T-helper 17 cell (primary cell): ENCODE results near the gene KCNQ5. TPM values are rescaled to one million over a fixed set of nuclear protein-coding genes. Genes with fewer than 3 reads are reported as not detected.

Experiments
- ATAC-seq: fragments of 150-1000 bp; cut with Tn5 transposase; 2 replicates; pipeline ENCODE4 v1.10.0; 2021; ENCODE audit warnings: mild to moderate bottlenecking, moderate library complexity
- DNase-seq, 3 donors: peaks; one replicate each; pipeline versions ENCODE4 v3.0.0 to v3.0.0-alpha.2; 2020 to 2021
- H3K9me3 ChIP-seq: one replicate; pipeline ENCODE4 v1.7.0; 2013; ENCODE audit warnings: low read length, mild to moderate bottlenecking; ENCODE audit not compliant: control insufficient read depth, poor library complexity, severe bottlenecking
- H3K27ac Mint-ChIP-seq: one replicate; pipeline ENCODE4 v1.8.0; 2022; ENCODE audit warnings: mild to moderate bottlenecking, moderate library complexity, mixed read lengths
- H3K27me3 Mint-ChIP-seq: one replicate; pipeline ENCODE4 v1.8.0; 2022; ENCODE audit warnings: mixed read lengths
- H3K36me3 Mint-ChIP-seq: one replicate; pipeline ENCODE4 v1.8.0; 2022; ENCODE audit warnings: low read depth, mixed read lengths
- H3K4me1 Mint-ChIP-seq: one replicate; pipeline ENCODE4 v1.8.0; 2022; ENCODE audit warnings: mild to moderate bottlenecking, mixed read lengths
- H3K4me3 Mint-ChIP-seq: one replicate; pipeline ENCODE4 v1.8.0; 2022; ENCODE audit warnings: mild to moderate bottlenecking, moderate library complexity, mixed read lengths
- total RNA-seq, 4 donors: library from RNA in 2 of 4; stranded (reverse) in 2 of 4; gene quantifications; one replicate each; pipeline ENCODE4 v1.2.3 and lab custom pipeline; 2022 to 2026

Gene KCNQ5
- total RNA-seq, 2 donors from 2014 or later, result 1.5 to 3.3 TPM

GRCh38 chr6:73003302-73003701 is 381.4 kb downstream of the KCNQ5 start:
- DNase-seq (no peak), ATAC-seq (no peak)
- Mint-ChIP-seq H3K36me3 (no peaks in the 10 kb centered on the region), H3K4me1 (no peaks in the 10 kb centered on the region), H3K27ac (no peak overlapping the region), H3K27me3 (no peaks in the 10 kb centered on the region), H3K4me3 (no peak overlapping the region)
- H3K9me3 ChIP-seq, result no peaks in the 10 kb centered on the region

- ATAC-seq, result no peak
- no peaks in the 10 kb centered on the region for H3K9me3 ChIP-seq
- no peak for DNase-seq
- H3K4me1 Mint-ChIP-seq, result no peaks in the 10 kb centered on the region
- H3K36me3 Mint-ChIP-seq, result no peaks in the 10 kb centered on the region
- no peaks in the 10 kb centered on the region for H3K27me3 Mint-ChIP-seq
- no peak overlapping the region for H3K4me3 Mint-ChIP-seq
- H3K27ac Mint-ChIP-seq, result no peak overlapping the region
Measured at GRCh38 chr6:73004231-73004630, 382.4 kb downstream of the KCNQ5 start.

- H3K4me3 Mint-ChIP-seq, result no peak overlapping the region
- H3K9me3 ChIP-seq, result no peaks in the 10 kb centered on the region
- ATAC-seq (no peak), DNase-seq (no peak)
- no peaks in the 10 kb centered on the region for H3K27me3 Mint-ChIP-seq
- H3K27ac Mint-ChIP-seq, result no peak overlapping the region
- no peaks in the 10 kb centered on the region for H3K4me1 Mint-ChIP-seq
- H3K36me3 Mint-ChIP-seq, result no peaks in the 10 kb centered on the region
Measured at GRCh38 chr6:73004861-73005260, 383.0 kb downstream of the KCNQ5 start.

GRCh38 chr6:73006146-73006545 is 384.3 kb downstream of the KCNQ5 start:
- Mint-ChIP-seq H3K27me3 (no peaks in the 10 kb centered on the region), H3K4me3 (no peak overlapping the region), H3K36me3 (no peaks in the 10 kb centered on the region), H3K27ac (no peak overlapping the region), H3K4me1 (no peaks in the 10 kb centered on the region)
- DNase-seq (no peak), ATAC-seq (no peak)
- no peaks in the 10 kb centered on the region for H3K9me3 ChIP-seq

GRCh38 chr6:73011945-73012344 is 390.1 kb downstream of the KCNQ5 start:
- H3K4me1 Mint-ChIP-seq, result no peaks in the 10 kb centered on the region
- no peak overlapping the region for H3K27ac Mint-ChIP-seq
- no peaks in the 10 kb centered on the region for H3K27me3 Mint-ChIP-seq
- H3K4me3 Mint-ChIP-seq, result no peak overlapping the region
- H3K36me3 Mint-ChIP-seq, result no peaks in the 10 kb centered on the region
- no peaks in the 10 kb centered on the region for H3K9me3 ChIP-seq
- DNase-seq, result no peak
- ATAC-seq, result no peak

- ATAC-seq (no peak), DNase-seq (no peak)
- Mint-ChIP-seq H3K27ac (no peak overlapping the region), H3K4me3 (no peak overlapping the region), H3K4me1 (no peaks in the 10 kb centered on the region), H3K36me3 (no peaks in the 10 kb centered on the region), H3K27me3 (no peaks in the 10 kb centered on the region)
- H3K9me3 ChIP-seq, result no peaks in the 10 kb centered on the region
Measured at GRCh38 chr6:73017476-73017875, 395.6 kb downstream of the KCNQ5 start.

GRCh38 chr6:73024598-73024997 is 402.7 kb downstream of the KCNQ5 start:
- Mint-ChIP-seq H3K4me1 (no peaks in the 10 kb centered on the region), H3K27me3 (peaks cover 4% of the 10 kb centered on the region), H3K4me3 (no peak overlapping the region), H3K27ac (no peak overlapping the region), H3K36me3 (peaks cover 4% of the 10 kb centered on the region)
- ATAC-seq, result no peak
- DNase-seq, result no peak
- no peaks in the 10 kb centered on the region for H3K9me3 ChIP-seq

GRCh38 chr6:73027691-73028090 is 405.8 kb downstream of the KCNQ5 start:
- Mint-ChIP-seq H3K27ac (no peak overlapping the region), H3K27me3 (peaks cover 6% of the 10 kb centered on the region), H3K4me1 (no peaks in the 10 kb centered on the region), H3K4me3 (no peak overlapping the region), H3K36me3 (peaks cover 4% of the 10 kb centered on the region)
- no peak for DNase-seq
- H3K9me3 ChIP-seq, result no peaks in the 10 kb centered on the region
- no peak for ATAC-seq

- DNase-seq, result no peak
- no peak overlapping the region for H3K4me3 Mint-ChIP-seq
- no peak overlapping the region for H3K27ac Mint-ChIP-seq
- no peaks in the 10 kb centered on the region for H3K4me1 Mint-ChIP-seq
- no peak for ATAC-seq
- H3K36me3 Mint-ChIP-seq, result peaks cover 4% of the 10 kb centered on the region
- no peaks in the 10 kb centered on the region for H3K9me3 ChIP-seq
- H3K27me3 Mint-ChIP-seq, result peaks cover 8% of the 10 kb centered on the region
Measured at GRCh38 chr6:73028124-73028766, 406.4 kb downstream of the KCNQ5 start.

- no peaks in the 10 kb centered on the region for H3K9me3 ChIP-seq
- Mint-ChIP-seq H3K27me3 (peaks cover 8% of the 10 kb centered on the region), H3K4me1 (no peaks in the 10 kb centered on the region), H3K27ac (no peak overlapping the region), H3K36me3 (peaks cover 4% of the 10 kb centered on the region), H3K4me3 (no peak overlapping the region)
- no peak for ATAC-seq
- DNase-seq, result no peak
Measured at GRCh38 chr6:73028893-73029450, 407.1 kb downstream of the KCNQ5 start.

- Mint-ChIP-seq H3K27ac (no peak overlapping the region), H3K4me3 (no peak overlapping the region), H3K36me3 (peaks cover 4% of the 10 kb centered on the region), H3K27me3 (peaks cover 8% of the 10 kb centered on the region), H3K4me1 (no peaks in the 10 kb centered on the region)
- ATAC-seq (no peak), DNase-seq (no peak)
- H3K9me3 ChIP-seq, result no peaks in the 10 kb centered on the region
Measured at GRCh38 chr6:73030257-73030656, 408.4 kb downstream of the KCNQ5 start.

- Mint-ChIP-seq H3K4me3 (no peak overlapping the region), H3K27me3 (peaks cover 5% of the 10 kb centered on the region), H3K36me3 (peaks cover 4% of the 10 kb centered on the region), H3K4me1 (no peaks in the 10 kb centered on the region), H3K27ac (no peak overlapping the region)
- ATAC-seq (no peak), DNase-seq (no peak)
- no peaks in the 10 kb centered on the region for H3K9me3 ChIP-seq
Measured at GRCh38 chr6:73030791-73031782, 409.2 kb downstream of the KCNQ5 start.

- DNase-seq, result no peak
- no peak for ATAC-seq
Measured at GRCh38 chr6:73032586-73032985, 410.7 kb downstream of the KCNQ5 start.

More at GRCh38 chr6:73032586-73032985, 410.7 kb downstream of the KCNQ5 start:
- no peaks in the 10 kb centered on the region for H3K36me3 Mint-ChIP-seq
- H3K27me3 Mint-ChIP-seq, result peaks cover 4% of the 10 kb centered on the region
- H3K4me3 Mint-ChIP-seq, result no peak overlapping the region
- H3K9me3 ChIP-seq, result no peaks in the 10 kb centered on the region
- no peaks in the 10 kb centered on the region for H3K4me1 Mint-ChIP-seq
- H3K27ac Mint-ChIP-seq, result no peak overlapping the region
